ENCODE measurements around the gene DCLRE1B. TPM values are rescaled to one million over a fixed set of nuclear protein-coding genes. Genes with fewer than 3 reads are reported as not detected.

DCLRE1B gene
- total RNA-seq, 1 experiment from 2014 or later, result 9.4 TPM

DNA sequence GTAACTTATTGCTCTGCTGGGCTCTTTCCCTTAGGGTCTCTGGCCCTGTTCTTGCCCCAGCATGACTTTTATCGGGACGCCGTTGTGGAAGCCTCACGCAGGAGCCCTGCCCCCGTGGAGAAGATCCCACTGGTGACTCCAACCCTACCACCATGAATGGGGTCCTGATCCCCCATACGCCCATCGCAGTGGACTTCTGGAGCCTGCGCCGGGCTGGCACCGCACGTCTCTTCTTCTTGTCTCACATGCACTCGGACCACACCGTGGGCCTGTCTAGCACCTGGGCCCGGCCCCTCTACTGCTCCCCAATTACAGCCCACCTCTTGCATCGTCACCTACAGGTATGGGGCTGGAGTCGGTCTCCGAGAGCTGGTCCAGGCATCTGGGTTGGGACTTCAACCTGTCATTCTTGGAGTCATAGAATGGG lies 322 bp downstream of the DCLRE1B start (continued):
- TF ChIP-seq ARID4B (CRISPR knock-in tag; IDR thresholded peaks at IDR 0.05; ENCODE audit: borderline replicate concordance) (0 out of 2 replicates have a peak, but pooled peaks have one; percentile 13), ZBTB21 (CRISPR knock-in tag; IDR thresholded peaks at IDR 0.05; ENCODE audit: borderline replicate concordance) (no peak), ZNF121 (CRISPR knock-in tag; IDR thresholded peaks at IDR 0.05) (peak; percentile 48; the same call in 1 of the 2 replicates), RORB (CRISPR knock-in tag; IDR thresholded peaks at IDR 0.05) (no peak)

- ATAC-seq, result no peak
- CTCF ChIA-PET, result no interaction called here
- no peaks in the 10 kb centered on the region for H3K9me3 Mint-ChIP-seq
- H3K36me3 Mint-ChIP-seq, result peaks cover 22% of the 10 kb centered on the region
- POLR2A ChIA-PET, result no interaction called here
- H3K4me3 Mint-ChIP-seq, result no peak overlapping the region
- H3K27me3 Mint-ChIP-seq (ENCODE audit: low read depth), result peaks cover 1% of the 10 kb centered on the region; the same call in 1 of the 2 replicates
- H3K4me1 Mint-ChIP-seq, result peaks cover 2% of the 10 kb centered on the region; the same call in 1 of the 2 replicates
- DNase-seq (ENCODE audit: low spot score), result no peak
- H3K27ac Mint-ChIP-seq, result 0 out of 2 replicates have a peak overlapping the region, but pooled peaks have one; percentile 16
- TF ChIP-seq, protein P1, sequence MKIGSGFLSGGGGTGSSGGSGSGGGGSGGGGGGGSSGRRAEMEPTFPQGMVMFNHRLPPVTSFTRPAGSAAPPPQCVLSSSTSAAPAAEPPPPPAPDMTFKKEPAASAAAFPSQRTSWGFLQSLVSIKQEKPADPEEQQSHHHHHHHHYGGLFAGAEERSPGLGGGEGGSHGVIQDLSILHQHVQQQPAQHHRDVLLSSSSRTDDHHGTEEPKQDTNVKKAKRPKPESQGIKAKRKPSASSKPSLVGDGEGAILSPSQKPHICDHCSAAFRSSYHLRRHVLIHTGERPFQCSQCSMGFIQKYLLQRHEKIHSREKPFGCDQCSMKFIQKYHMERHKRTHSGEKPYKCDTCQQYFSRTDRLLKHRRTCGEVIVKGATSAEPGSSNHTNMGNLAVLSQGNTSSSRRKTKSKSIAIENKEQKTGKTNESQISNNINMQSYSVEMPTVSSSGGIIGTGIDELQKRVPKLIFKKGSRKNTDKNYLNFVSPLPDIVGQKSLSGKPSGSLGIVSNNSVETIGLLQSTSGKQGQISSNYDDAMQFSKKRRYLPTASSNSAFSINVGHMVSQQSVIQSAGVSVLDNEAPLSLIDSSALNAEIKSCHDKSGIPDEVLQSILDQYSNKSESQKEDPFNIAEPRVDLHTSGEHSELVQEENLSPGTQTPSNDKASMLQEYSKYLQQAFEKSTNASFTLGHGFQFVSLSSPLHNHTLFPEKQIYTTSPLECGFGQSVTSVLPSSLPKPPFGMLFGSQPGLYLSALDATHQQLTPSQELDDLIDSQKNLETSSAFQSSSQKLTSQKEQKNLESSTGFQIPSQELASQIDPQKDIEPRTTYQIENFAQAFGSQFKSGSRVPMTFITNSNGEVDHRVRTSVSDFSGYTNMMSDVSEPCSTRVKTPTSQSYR (CRISPR knock-in tag; IDR thresholded peaks at IDR 0.05), result no peak
- TF ChIP-seq FOXJ3 (CRISPR knock-in tag; IDR thresholded peaks at IDR 0.05; ENCODE audit: borderline replicate concordance), result no peak
- TF ChIP-seq, protein P2, sequence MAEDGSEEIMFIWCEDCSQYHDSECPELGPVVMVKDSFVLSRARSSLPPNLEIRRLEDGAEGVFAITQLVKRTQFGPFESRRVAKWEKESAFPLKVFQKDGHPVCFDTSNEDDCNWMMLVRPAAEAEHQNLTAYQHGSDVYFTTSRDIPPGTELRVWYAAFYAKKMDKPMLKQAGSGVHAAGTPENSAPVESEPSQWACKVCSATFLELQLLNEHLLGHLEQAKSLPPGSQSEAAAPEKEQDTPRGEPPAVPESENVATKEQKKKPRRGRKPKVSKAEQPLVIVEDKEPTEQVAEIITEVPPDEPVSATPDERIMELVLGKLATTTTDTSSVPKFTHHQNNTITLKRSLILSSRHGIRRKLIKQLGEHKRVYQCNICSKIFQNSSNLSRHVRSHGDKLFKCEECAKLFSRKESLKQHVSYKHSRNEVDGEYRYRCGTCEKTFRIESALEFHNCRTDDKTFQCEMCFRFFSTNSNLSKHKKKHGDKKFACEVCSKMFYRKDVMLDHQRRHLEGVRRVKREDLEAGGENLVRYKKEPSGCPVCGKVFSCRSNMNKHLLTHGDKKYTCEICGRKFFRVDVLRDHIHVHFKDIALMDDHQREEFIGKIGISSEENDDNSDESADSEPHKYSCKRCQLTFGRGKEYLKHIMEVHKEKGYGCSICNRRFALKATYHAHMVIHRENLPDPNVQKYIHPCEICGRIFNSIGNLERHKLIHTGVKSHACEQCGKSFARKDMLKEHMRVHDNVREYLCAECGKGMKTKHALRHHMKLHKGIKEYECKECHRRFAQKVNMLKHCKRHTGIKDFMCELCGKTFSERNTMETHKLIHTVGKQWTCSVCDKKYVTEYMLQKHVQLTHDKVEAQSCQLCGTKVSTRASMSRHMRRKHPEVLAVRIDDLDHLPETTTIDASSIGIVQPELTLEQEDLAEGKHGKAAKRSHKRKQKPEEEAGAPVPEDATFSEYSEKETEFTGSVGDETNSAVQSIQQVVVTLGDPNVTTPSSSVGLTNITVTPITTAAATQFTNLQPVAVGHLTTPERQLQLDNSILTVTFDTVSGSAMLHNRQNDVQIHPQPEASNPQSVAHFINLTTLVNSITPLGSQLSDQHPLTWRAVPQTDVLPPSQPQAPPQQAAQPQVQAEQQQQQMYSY (CRISPR knock-in tag; IDR thresholded peaks at IDR 0.05), result no peak
- TF ChIP-seq E2F4 (CRISPR knock-in tag; IDR thresholded peaks at IDR 0.05; ENCODE audit: borderline replicate concordance, low read depth), result no peak
- TF ChIP-seq TEAD4 (CRISPR knock-in tag; IDR thresholded peaks at IDR 0.05), result no peak
- TF ChIP-seq, protein P3, sequence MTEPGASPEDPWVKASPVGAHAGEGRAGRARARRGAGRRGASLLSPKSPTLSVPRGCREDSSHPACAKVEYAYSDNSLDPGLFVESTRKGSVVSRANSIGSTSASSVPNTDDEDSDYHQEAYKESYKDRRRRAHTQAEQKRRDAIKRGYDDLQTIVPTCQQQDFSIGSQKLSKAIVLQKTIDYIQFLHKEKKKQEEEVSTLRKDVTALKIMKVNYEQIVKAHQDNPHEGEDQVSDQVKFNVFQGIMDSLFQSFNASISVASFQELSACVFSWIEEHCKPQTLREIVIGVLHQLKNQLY (CRISPR knock-in tag; IDR thresholded peaks at IDR 0.05), result no peak
- no peak for TF ChIP-seq HMGA2 (CRISPR knock-in tag; IDR thresholded peaks at IDR 0.05)
- no peak for TF ChIP-seq ELF4 (CRISPR knock-in tag; IDR thresholded peaks at IDR 0.05; ENCODE audit: low read depth)
Observed at GRCh38 chr1:113912594-113913311, 7.6 kb downstream of the DCLRE1B start.
